GM19372 (cell line): ENCODE data around the gene HTT-AS.

Source experiments
- ATAC-seq: cut with Tn5 transposase; IDR thresholded peaks from one replicate; pipeline ENCODE4 v1.9.1; 2021; ENCODE audit warnings: mild to moderate bottlenecking, low read depth, moderate library complexity; ENCODE audit not compliant: unreplicated experiment

Gene HTT-AS

DNA sequence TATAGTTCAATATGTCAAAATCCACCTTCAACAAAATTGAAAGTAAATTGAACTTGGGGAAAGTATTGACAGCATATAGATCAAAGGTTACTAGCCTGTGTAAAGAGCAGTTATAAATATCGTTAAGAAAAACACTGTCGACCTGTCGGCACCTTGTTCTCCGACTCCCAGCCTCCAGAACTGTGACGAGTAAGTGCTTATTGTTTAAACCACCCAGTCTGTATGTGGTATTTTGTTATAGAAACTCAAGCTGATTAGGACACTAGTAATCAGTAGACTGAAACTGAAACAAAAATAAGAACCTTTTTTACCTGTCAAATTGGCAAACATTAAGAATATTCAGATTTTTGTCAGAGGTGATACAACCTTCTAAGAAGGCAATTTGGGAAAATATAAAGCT lies 17.1 kb upstream of the HTT-AS start:
- no peak for ATAC-seq

DNA sequence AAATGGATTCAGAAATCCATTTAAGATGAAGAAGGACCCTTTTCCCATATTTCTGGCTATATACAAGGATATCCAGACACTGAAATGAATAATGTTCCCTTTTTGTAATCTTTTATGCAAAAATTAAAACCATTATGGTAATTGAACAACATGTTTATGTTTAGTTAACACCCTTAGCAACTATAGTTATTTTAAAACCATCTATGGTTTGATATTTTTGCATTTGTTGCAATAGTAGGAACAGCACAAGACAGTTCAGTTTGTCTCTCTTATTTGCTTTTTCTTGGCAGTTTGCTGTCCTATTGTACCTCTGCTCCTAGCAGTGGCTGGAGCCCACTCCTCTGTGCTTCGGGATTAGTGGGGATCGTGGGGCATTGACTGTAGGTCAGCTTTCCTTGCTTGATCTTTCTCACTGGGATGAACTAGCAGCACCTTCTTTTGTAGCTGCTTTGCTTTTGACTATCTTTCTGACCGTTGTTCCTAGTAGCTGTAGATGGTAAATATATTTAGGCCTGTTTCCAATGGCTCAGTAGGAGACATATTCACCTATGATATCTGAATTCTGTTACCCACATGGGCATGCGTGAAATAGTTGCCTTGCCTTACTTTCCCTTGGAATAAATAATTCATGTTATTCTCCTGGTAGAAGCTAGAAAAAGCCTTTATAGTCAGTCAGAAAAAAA lies 12.9 kb upstream of the HTT-AS start:
- ATAC-seq = no peak

GRCh38 chr4:3085948-3086670 lies 11.8 kb upstream of the HTT-AS start:
- no peak for ATAC-seq

DNA sequence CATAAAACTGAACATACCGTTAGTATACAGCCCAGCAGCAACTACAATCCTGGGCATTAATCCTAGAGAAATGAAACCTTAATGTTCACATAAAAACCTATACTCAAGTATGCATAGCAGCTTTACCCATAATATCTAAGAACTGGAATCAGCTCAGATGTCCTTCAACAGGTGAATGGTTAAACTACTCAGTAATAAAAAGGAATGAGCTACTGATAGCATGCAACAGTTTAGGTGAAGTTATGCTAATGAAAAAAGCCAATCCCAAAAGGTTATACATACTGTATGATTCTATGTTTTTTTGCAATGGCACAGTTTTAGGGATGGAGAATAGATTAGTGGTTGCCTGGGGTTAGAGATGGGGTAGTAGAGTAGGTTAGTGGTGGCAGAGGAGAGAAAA lies 9.4 kb upstream of the HTT-AS start:
- ATAC-seq = no peak

GRCh38 chr4:3082925-3083515 lies 8.7 kb upstream of the HTT-AS start:
- ATAC-seq = no peak

- ATAC-seq = no peak
Observed at GRCh38 chr4:3079694-3080123, 5.4 kb upstream of the HTT-AS start.

- no peak for ATAC-seq
Observed at GRCh38 chr4:3077796-3078195, 3.5 kb upstream of the HTT-AS start.

GRCh38 chr4:3075652-3075981 lies 1.3 kb upstream of the HTT-AS start:
- no peak for ATAC-seq

- ATAC-seq = no peak
Observed at GRCh38 chr4:3074846-3075651, 711 bp upstream of the HTT-AS start.

DNA sequence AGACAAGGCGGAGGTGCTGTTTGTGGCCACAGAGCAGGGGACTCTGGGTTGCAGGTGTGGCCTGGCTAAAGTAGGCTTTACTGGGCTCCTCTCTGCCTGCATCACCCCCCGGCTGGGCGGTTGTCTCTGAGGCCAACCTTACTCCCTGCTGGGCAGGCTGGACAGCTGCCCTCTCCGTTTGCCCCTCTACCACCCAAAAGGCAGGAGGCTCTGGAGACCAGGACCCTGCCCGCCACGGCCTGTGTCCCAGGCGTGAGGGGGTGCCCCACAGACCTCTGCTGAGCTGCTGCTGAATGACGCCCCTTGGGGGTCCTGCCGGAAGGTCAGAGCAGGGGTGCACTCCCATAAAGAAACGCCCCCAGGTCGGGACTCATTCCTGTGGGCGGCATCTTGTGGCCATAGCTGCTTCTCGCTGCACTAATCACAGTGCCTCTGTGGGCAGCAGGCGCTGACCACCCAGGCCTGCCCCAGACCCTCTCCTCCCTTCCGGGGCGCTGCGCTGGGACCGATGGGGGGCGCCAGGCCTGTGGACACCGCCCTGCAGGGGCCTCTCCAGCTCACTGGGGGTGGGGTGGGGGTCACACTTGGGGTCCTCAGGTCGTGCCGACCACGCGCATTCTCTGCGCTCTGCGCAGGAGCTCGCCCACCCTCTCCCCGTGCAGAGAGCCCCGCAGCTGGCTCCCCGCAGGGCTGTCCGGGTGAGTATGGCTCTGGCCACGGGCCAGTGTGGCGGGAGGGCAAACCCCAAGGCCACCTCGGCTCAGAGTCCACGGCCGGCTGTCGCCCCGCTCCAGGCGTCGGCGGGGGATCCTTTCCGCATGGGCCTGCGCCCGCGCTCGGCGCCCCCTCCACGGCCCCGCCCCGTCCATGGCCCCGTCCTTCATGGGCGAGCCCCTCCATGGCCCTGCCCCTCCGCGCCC lies 920 bp downstream of the HTT-AS start:
- ATAC-seq = peak; percentile 32

- no peak for ATAC-seq
Observed at GRCh38 chr4:3071811-3072210, 2.5 kb downstream of the HTT-AS start.

GRCh38 chr4:3070709-3071500 lies 3.4 kb downstream of the HTT-AS start:
- ATAC-seq = no peak

DNA sequence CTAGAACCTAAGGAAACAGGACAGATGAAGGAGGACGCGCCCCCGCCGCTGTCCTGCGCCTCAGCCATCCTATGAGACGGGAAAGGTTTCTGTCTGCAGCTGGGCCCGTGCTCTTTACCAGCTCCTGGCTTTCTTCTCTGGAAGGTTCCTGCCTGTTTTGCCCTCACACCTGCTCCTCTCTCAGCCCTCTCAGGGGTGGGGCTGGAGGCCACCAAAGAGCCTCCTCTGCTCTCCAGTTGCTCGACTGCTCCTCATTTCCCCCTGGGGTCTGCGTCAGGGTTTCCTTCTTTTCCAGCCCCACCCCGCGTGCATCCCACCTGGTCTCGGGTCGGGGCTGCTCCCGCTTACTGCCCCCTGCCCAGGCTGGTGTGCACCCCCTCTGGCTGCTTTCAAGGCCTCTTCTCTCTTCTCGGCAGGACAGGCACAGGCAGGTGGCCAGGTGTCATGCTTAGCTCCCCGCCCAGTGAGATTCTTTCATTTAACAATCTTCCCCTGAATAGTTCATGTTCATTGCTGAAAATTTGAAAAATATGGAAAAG lies 4.6 kb downstream of the HTT-AS start:
- ATAC-seq = no peak

- no peak for ATAC-seq
Observed at GRCh38 chr4:3067473-3068001, 6.8 kb downstream of the HTT-AS start.

GRCh38 chr4:3066836-3067400 lies 7.4 kb downstream of the HTT-AS start:
- no peak for ATAC-seq

DNA sequence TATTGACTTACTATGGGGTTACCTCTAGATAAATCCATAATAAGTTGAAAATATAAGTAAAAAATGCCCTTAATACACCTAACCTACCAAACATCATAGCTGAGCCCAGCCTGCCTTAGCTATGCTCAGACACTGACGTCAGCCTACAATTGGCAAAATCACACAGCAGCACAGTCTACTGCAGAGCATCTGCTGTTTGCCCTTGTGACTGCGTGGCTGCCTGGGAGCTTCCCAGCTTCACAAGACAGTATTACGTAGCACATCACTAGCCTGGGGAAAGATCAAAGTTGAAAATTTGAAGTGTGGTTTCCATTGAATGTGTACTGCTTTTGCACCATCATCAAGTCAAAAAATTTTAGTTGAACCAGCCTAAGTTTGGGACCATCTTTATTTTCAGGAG lies 8.8 kb downstream of the HTT-AS start:
- no peak for ATAC-seq

GRCh38 chr4:3062471-3062870 lies 11.9 kb downstream of the HTT-AS start:
- no peak for ATAC-seq

GRCh38 chr4:3060946-3061345 lies 13.4 kb downstream of the HTT-AS start:
- ATAC-seq = no peak
